Gastrocnemius medialis (tissue), 4 donors: ENCODE measurements around the gene ANKRD11. TPM values are rescaled to one million over a fixed set of nuclear protein-coding genes. Genes with fewer than 3 reads are reported as not detected.
"Not testable (repeated sequence)": the region's sequence is repeated elsewhere in the genome, so short reads cannot be mapped to it uniquely, and the experiment has no call there.

Experiments
- ATAC-seq, 2 donors: fragments of 150-250 bp; one replicate each; pipeline ENCODE4 v1.9.1; 2016
- DNase-seq, 2 donors: peaks; one replicate each; pipeline ENCODE4 v3.0.0-alpha.2; 2019
- H3K27ac ChIP-seq, 4 donors: fragments of 200-600 bp; sonication (generic); 1 replicate in 1 of 4; 2 replicates in 3 of 4; pipeline ENCODE4 v1.5.1; 2016 to 2018; ENCODE audit warnings: mild to moderate bottlenecking in 2 of 4, moderate library complexity in 1 of 4
- H3K27me3 ChIP-seq, 3 donors: fragments of 200-600 bp; sonication (generic) in 2 of 3; 1 replicate in 1 of 3; 2 replicates in 2 of 3; pipeline versions ENCODE4 v1.5.1 to v1.6.0; 2016 to 2019; ENCODE audit warnings: mild to moderate bottlenecking in 1 of 3, moderate library complexity in 1 of 3
- H3K36me3 ChIP-seq, 2 donors: fragments of 200-600 bp; sonication (generic) in 1 of 2; one replicate each; pipeline ENCODE4 v1.5.1; 2017 to 2018
- H3K4me1 ChIP-seq, 2 donors: fragments of 200-600 bp; sonication (generic) in 1 of 2; one replicate each; pipeline ENCODE4 v1.5.1; 2016 to 2017; ENCODE audit warnings: mild to moderate bottlenecking in 2 of 2
- H3K4me3 ChIP-seq, 4 donors: fragments of 200-600 bp; sonication (generic) in 3 of 4; 1 replicate in 1 of 4; 2 replicates in 3 of 4; pipeline ENCODE4 v1.5.1; 2016 to 2019; ENCODE audit warnings: mild to moderate bottlenecking in 2 of 4
- H3K9me3 ChIP-seq, 3 donors: fragments of 200-600 bp; sonication (generic) in 2 of 3; 1 replicate in 1 of 3; 2 replicates in 2 of 3; pipeline ENCODE4 v1.5.1; 2016 to 2019
- CTCF ChIP-seq, 5 experiments: fragments of 450-650 bp in 3 of 5; fragments of 200-600 bp in 2 of 5; sonication (generic) in 2 of 5; IDR thresholded peaks in 4 of 5; conservative IDR thresholded peaks in 1 of 5; 1 replicate in 4 of 5; 2 replicates in 1 of 5; pipeline ENCODE4 v1.5.1; 2016 to 2019; ENCODE audit warnings: antibody characterized with exemption in 5 of 5, mild to moderate bottlenecking in 3 of 5, moderate library complexity in 3 of 5
- POLR2A ChIP-seq, 2 donors: fragments of 450-650 bp; IDR thresholded peaks; one replicate each; pipeline ENCODE4 v1.6.1; 2017; ENCODE audit warnings: antibody characterized with exemption in 2 of 2, mild to moderate bottlenecking in 2 of 2, moderate library complexity in 2 of 2
- in situ Hi-C, 4 donors: fragments of 200-750 bp; cut with MboI; loops; one replicate each; pipeline versions ENCODE4 v1.15.0 to v1.8.0; 2017; ENCODE audit warnings: low sequenced_read_pairs in 4 of 4
- intact Hi-C: fragments of 100-400 bp; cut with DNase I; formaldehyde crosslinking; loops from one replicate; pipeline ENCODE4 v1.15.1; 2023; ENCODE audit warnings: low total_unique reads
- total RNA-seq, 4 donors: library from RNA; depleted of rRNA; stranded (reverse); fragments of >200 nt; gene quantifications; one replicate each; pipeline versions ENCODE4 v1.1.0 to v1.2.3, GENCODE V29; 2016

ANKRD11 gene
- total RNA-seq, 4 donors from 2014 or later: 26.0 to 77.0 (median 55.0) TPM

- ATAC-seq: no peak
- Histone ChIP-seq H3K27me3 (no peaks in the 10 kb centered on the region), H3K27ac (no peak overlapping the region), H3K4me3 (no peak overlapping the region), H3K9me3 (no peaks in the 10 kb centered on the region), H3K36me3 (no peaks in the 10 kb centered on the region), H3K4me1 (peaks cover 50 to 62% of the 10 kb centered on the region in 2 donors)
- in situ Hi-C loops: no loop called here
- intact Hi-C loops: no loop called here
- DNase-seq: no peak
- TF ChIP-seq CTCF (IDR thresholded peaks at IDR 0.05 in 4 of 5, conservative IDR thresholded peaks at IDR 0.05 in 1 of 5): no peak
- TF ChIP-seq POLR2A (IDR thresholded peaks at IDR 0.05): no peak
These were observed 103.8 kb downstream of the ANKRD11 start for GRCh38 chr16:89386306-89387185.

- Histone ChIP-seq H3K4me1 (peaks cover 47 to 62% of the 10 kb centered on the region in 2 donors), H3K27me3 (no peaks in the 10 kb centered on the region), H3K4me3 (no peak overlapping the region), H3K9me3 (no peaks in the 10 kb centered on the region), H3K36me3 (no peaks in the 10 kb centered on the region), H3K27ac (no peak overlapping the region)
- TF ChIP-seq CTCF (IDR thresholded peaks at IDR 0.05 in 4 of 5, conservative IDR thresholded peaks at IDR 0.05 in 1 of 5) (no peak), POLR2A (IDR thresholded peaks at IDR 0.05) (no peak)
- DNase-seq: no peak
- in situ Hi-C loops (no loop called here), intact Hi-C loops (no loop called here)
- ATAC-seq: no peak
These were observed 104.6 kb downstream of the ANKRD11 start for GRCh38 chr16:89385712-89386111.

GRCh38 chr16:89384282-89384681 is 106.1 kb downstream of the ANKRD11 start:
- intact Hi-C loops (loop anchor here (5.0 kb wide), 1 partner anchor 38 kb away; no protein-coding TSS in a partner anchor), in situ Hi-C loops (no loop called here)
- no peak overlapping the region for H3K27ac ChIP-seq
- ATAC-seq (no peak), DNase-seq (no peak)
- H3K27me3 ChIP-seq: no peaks in the 10 kb centered on the region
- H3K4me3 ChIP-seq: no peak overlapping the region
- H3K36me3 ChIP-seq: no peaks in the 10 kb centered on the region
- H3K4me1 ChIP-seq: peaks cover 56 to 72% of the 10 kb centered on the region in 2 donors
- TF ChIP-seq CTCF (IDR thresholded peaks at IDR 0.05 in 4 of 5, conservative IDR thresholded peaks at IDR 0.05 in 1 of 5) (no peak), POLR2A (IDR thresholded peaks at IDR 0.05) (no peak)
- no peaks in the 10 kb centered on the region for H3K9me3 ChIP-seq

- intact Hi-C loops (loop anchor here (2.0 to 5.0 kb wide), 2 partner anchors 17 to 39 kb away; no protein-coding TSS in a partner anchor), in situ Hi-C loops (no loop called here)
- Histone ChIP-seq H3K4me1 (peaks cover 65 to 77% of the 10 kb centered on the region in 2 donors), H3K9me3 (no peaks in the 10 kb centered on the region), H3K27ac (peak overlapping the region in 3 of 4 donors; percentile 31 to 53 (median 34)), H3K27me3 (no peaks in the 10 kb centered on the region), H3K4me3 (no peak overlapping the region), H3K36me3 (no peaks in the 10 kb centered on the region)
- TF ChIP-seq CTCF (IDR thresholded peaks at IDR 0.05 in 4 of 5, conservative IDR thresholded peaks at IDR 0.05 in 1 of 5): no peak
- no peak for TF ChIP-seq POLR2A (IDR thresholded peaks at IDR 0.05)
- ATAC-seq (peak; percentile 49 to 58), DNase-seq (peak in 1 of 2 donors; percentile 45)
These were observed 107.0 kb downstream of the ANKRD11 start for GRCh38 chr16:89383095-89384003.

- H3K4me1 ChIP-seq: peaks cover 72 to 84% of the 10 kb centered on the region in 2 donors
- DNase-seq, in situ Hi-C loops: not testable (repeated sequence)
These were observed 107.8 kb downstream of the ANKRD11 start for GRCh38 chr16:89382555-89382954.

More at GRCh38 chr16:89382555-89382954, 107.8 kb downstream of the ANKRD11 start:
- H3K4me3 ChIP-seq, H3K36me3 ChIP-seq, H3K9me3 ChIP-seq, H3K27me3 ChIP-seq, ATAC-seq: not testable (repeated sequence)
- intact Hi-C loops: loop anchor here (2.0 to 5.0 kb wide), 2 partner anchors 16 to 40 kb away; no protein-coding TSS in a partner anchor
- H3K27ac ChIP-seq: peak overlapping the region in 3 of 4 donors; percentile 31 to 53 (median 34)
